ENCODE measurements around the gene ANKK1.

The ANKK1 gene

GRCh38 chr11:113431746-113432145 lies 44.2 kb downstream of the ANKK1 start:
- no peak for TF ChIP-seq CTCF (IDR thresholded peaks at IDR 0.05; ENCODE audit: low read depth, low read length)
- no peak overlapping the region for H3K4me3 ChIP-seq (replicated peaks in 1 of 2; ENCODE audit: low read depth in 2 of 2, low read length in 2 of 2)
- no peak for DNase-seq (ENCODE audit: low read depth in 2 of 2)

GRCh38 chr11:113435190-113435968 lies 47.8 kb downstream of the ANKK1 start:
- TF ChIP-seq CTCF (IDR thresholded peaks at IDR 0.05; ENCODE audit: low read depth, low read length) = no peak
- no peak for DNase-seq (ENCODE audit: low read depth in 2 of 2)
- no peak overlapping the region for H3K4me3 ChIP-seq (replicated peaks in 1 of 2; ENCODE audit: low read depth in 2 of 2, low read length in 2 of 2)

GRCh38 chr11:113436672-113437252 lies 49.2 kb downstream of the ANKK1 start:
- no peak for DNase-seq (ENCODE audit: low read depth in 2 of 2)
- TF ChIP-seq CTCF (IDR thresholded peaks at IDR 0.05; ENCODE audit: low read depth, low read length) = no peak
- no peak overlapping the region for H3K4me3 ChIP-seq (replicated peaks in 1 of 2; ENCODE audit: low read depth in 2 of 2, low read length in 2 of 2)

GRCh38 chr11:113440816-113441215 lies 53.2 kb downstream of the ANKK1 start:
- no peak for DNase-seq (ENCODE audit: low read depth in 2 of 2)
- H3K4me3 ChIP-seq (replicated peaks in 1 of 2; ENCODE audit: low read depth in 2 of 2, low read length in 2 of 2) = no peak overlapping the region
- TF ChIP-seq CTCF (IDR thresholded peaks at IDR 0.05; ENCODE audit: low read depth, low read length) = no peak

- H3K4me3 ChIP-seq (replicated peaks in 1 of 2; ENCODE audit: low read depth in 2 of 2, low read length in 2 of 2) = no peak overlapping the region
- DNase-seq (ENCODE audit: low read depth in 2 of 2) = peak in 1 of 2 donors; percentile 12
- no peak for TF ChIP-seq CTCF (IDR thresholded peaks at IDR 0.05; ENCODE audit: low read depth, low read length)
Measured at GRCh38 chr11:113444502-113445123, 57.0 kb downstream of the ANKK1 start.

GRCh38 chr11:113446112-113446511 lies 58.5 kb downstream of the ANKK1 start:
- TF ChIP-seq CTCF (IDR thresholded peaks at IDR 0.05; ENCODE audit: low read depth, low read length) = no peak
- no peak overlapping the region for H3K4me3 ChIP-seq (replicated peaks in 1 of 2; ENCODE audit: low read depth in 2 of 2, low read length in 2 of 2)
- peak; percentile 50 to 59 for DNase-seq (ENCODE audit: low read depth in 2 of 2)

All from cardiac fibroblast (primary cell).